T-helper 1 cell treated with Interleukin-12 subunit alpha and Interleukin-12 subunit beta and Interleukin-4 antibody, amounts not matched to agents 30 μg/mL and 1 μg/mL, for 36 hours (primary cell): ENCODE measurements around the gene SPATS2.
A peak's percentile ranks its signal among the peaks of the same experiment; 100 is the strongest.
"Not testable (repeated sequence)": the region's sequence is repeated elsewhere in the genome, so short reads cannot be mapped to it uniquely, and the experiment has no call there.

ENCODE experiments used
- H3K27ac Mint-ChIP-seq: one replicate; pipeline ENCODE4 v1.8.0; 2021; ENCODE audit warnings: mild to moderate bottlenecking, mixed read lengths
- H3K27me3 Mint-ChIP-seq: one replicate; pipeline ENCODE4 v1.8.0; 2021; ENCODE audit warnings: low read depth, mixed read lengths
- H3K36me3 Mint-ChIP-seq: one replicate; pipeline ENCODE4 v1.8.0; 2021; ENCODE audit warnings: low read depth, mixed read lengths
- H3K4me1 Mint-ChIP-seq: one replicate; pipeline ENCODE4 v1.8.0; 2021; ENCODE audit warnings: low read depth, mixed read lengths
- H3K4me3 Mint-ChIP-seq: one replicate; pipeline ENCODE4 v1.8.0; 2021; ENCODE audit warnings: mild to moderate bottlenecking, moderate library complexity, mixed read lengths
- H3K9me3 Mint-ChIP-seq: one replicate; pipeline ENCODE4 v1.8.0; 2021; ENCODE audit warnings: mixed read lengths

SPATS2 gene

GRCh38 chr12:49367381-49368239 lies at the start of gene SPATS2:
TSS of gene SPATS2 (plus strand) at chr12:49367462. CDS start at chr12:49461013, 93,551 bp downstream.
- H3K27ac Mint-ChIP-seq = peak within 1 kb of the TSS; percentile 92
- H3K9me3 Mint-ChIP-seq = no peaks in the 10 kb centered on the region
- peak within 1 kb of the TSS; percentile 81 for H3K4me3 Mint-ChIP-seq
- peaks cover 3% of the 10 kb centered on the region for H3K36me3 Mint-ChIP-seq
- peaks cover 32% of the 10 kb centered on the region for H3K4me1 Mint-ChIP-seq
- H3K27me3 Mint-ChIP-seq = no peaks in the 10 kb centered on the region

- H3K4me1 Mint-ChIP-seq = peaks cover 25% of the 10 kb centered on the region
- peak overlapping the region; percentile 44 for H3K27ac Mint-ChIP-seq
Measured at GRCh38 chr12:49320411-49321103, 46.7 kb upstream of the SPATS2 start.

GRCh38 chr12:49322367-49322707 lies 44.9 kb upstream of the SPATS2 start:
- Mint-ChIP-seq H3K27ac (peak overlapping the region; percentile 87), H3K27me3 (peaks cover 3% of the 10 kb centered on the region), H3K36me3 (peaks cover 6% of the 10 kb centered on the region), H3K4me3 (peak overlapping the region; percentile 94), H3K4me1 (peaks cover 28% of the 10 kb centered on the region), H3K9me3 (no peaks in the 10 kb centered on the region)

More at GRCh38 chr12:49320411-49321103, 46.7 kb upstream of the SPATS2 start:
- not testable (repeated sequence) for H3K36me3 Mint-ChIP-seq, H3K27me3 Mint-ChIP-seq, H3K9me3 Mint-ChIP-seq
- H3K4me3 Mint-ChIP-seq = peak overlapping the region; percentile 45

GRCh38 chr12:49322708-49323523 lies 44.3 kb upstream of the SPATS2 start, which contains the start of gene TROAP:
TSS of gene TROAP (plus strand) at chr12:49323255. CDS start at chr12:49323609, 354 bp downstream.
- Mint-ChIP-seq H3K4me1 (peaks cover 28% of the 10 kb centered on the region), H3K9me3 (no peaks in the 10 kb centered on the region), H3K36me3 (peaks cover 10% of the 10 kb centered on the region), H3K4me3 (peak within 1 kb of the TSS; percentile 94), H3K27ac (peak within 1 kb of the TSS; percentile 87), H3K27me3 (peaks cover 3% of the 10 kb centered on the region)

- peaks cover 11% of the 10 kb centered on the region for H3K36me3 Mint-ChIP-seq
Measured at GRCh38 chr12:49323524-49324097, 43.7 kb upstream of the SPATS2 start.

GRCh38 chr12:49325606-49326005 lies 41.7 kb upstream of the SPATS2 start:
- H3K36me3 Mint-ChIP-seq = peaks cover 19% of the 10 kb centered on the region
- H3K4me3 Mint-ChIP-seq = no peak overlapping the region
- H3K9me3 Mint-ChIP-seq = no peaks in the 10 kb centered on the region
- H3K27me3 Mint-ChIP-seq = no peaks in the 10 kb centered on the region
- H3K4me1 Mint-ChIP-seq = peaks cover 25% of the 10 kb centered on the region
- no peak overlapping the region for H3K27ac Mint-ChIP-seq

More at GRCh38 chr12:49323524-49324097, 43.7 kb upstream of the SPATS2 start:
- Mint-ChIP-seq H3K4me3 (peak overlapping the region; percentile 94), H3K27me3 (no peaks in the 10 kb centered on the region), H3K27ac (peak overlapping the region; percentile 87), H3K9me3 (no peaks in the 10 kb centered on the region), H3K4me1 (peaks cover 28% of the 10 kb centered on the region)

GRCh38 chr12:49327368-49327767 lies 39.9 kb upstream of the SPATS2 start:
- no peak overlapping the region for H3K4me3 Mint-ChIP-seq
- peaks cover 9% of the 10 kb centered on the region for H3K27me3 Mint-ChIP-seq
- H3K27ac Mint-ChIP-seq = no peak overlapping the region

GRCh38 chr12:49327887-49328286 lies 39.4 kb upstream of the SPATS2 start:
- no peak overlapping the region for H3K27ac Mint-ChIP-seq
- no peak overlapping the region for H3K4me3 Mint-ChIP-seq

More at GRCh38 chr12:49327368-49327767, 39.9 kb upstream of the SPATS2 start:
- peaks cover 34% of the 10 kb centered on the region for H3K36me3 Mint-ChIP-seq
- H3K4me1 Mint-ChIP-seq = peaks cover 15% of the 10 kb centered on the region
- no peaks in the 10 kb centered on the region for H3K9me3 Mint-ChIP-seq

GRCh38 chr12:49328816-49329215 lies 38.4 kb upstream of the SPATS2 start:
- Mint-ChIP-seq H3K36me3 (peaks cover 32% of the 10 kb centered on the region), H3K4me1 (peaks cover 9% of the 10 kb centered on the region), H3K27ac (no peak overlapping the region), H3K27me3 (peaks cover 23% of the 10 kb centered on the region), H3K9me3 (no peaks in the 10 kb centered on the region), H3K4me3 (no peak overlapping the region)

More at GRCh38 chr12:49327887-49328286, 39.4 kb upstream of the SPATS2 start:
- peaks cover 34% of the 10 kb centered on the region for H3K36me3 Mint-ChIP-seq
- H3K9me3 Mint-ChIP-seq = no peaks in the 10 kb centered on the region
- peaks cover 14% of the 10 kb centered on the region for H3K4me1 Mint-ChIP-seq
- peaks cover 14% of the 10 kb centered on the region for H3K27me3 Mint-ChIP-seq

- H3K4me1 Mint-ChIP-seq = peaks cover 8% of the 10 kb centered on the region
- peaks cover 35% of the 10 kb centered on the region for H3K36me3 Mint-ChIP-seq
- no peak overlapping the region for H3K27ac Mint-ChIP-seq
- no peaks in the 10 kb centered on the region for H3K9me3 Mint-ChIP-seq
- H3K27me3 Mint-ChIP-seq = peaks cover 36% of the 10 kb centered on the region
- H3K4me3 Mint-ChIP-seq = no peak overlapping the region
Measured at GRCh38 chr12:49330032-49330619, 37.1 kb upstream of the SPATS2 start.

- H3K27me3 Mint-ChIP-seq = peaks cover 43% of the 10 kb centered on the region
- no peak overlapping the region for H3K27ac Mint-ChIP-seq
- H3K4me1 Mint-ChIP-seq = peaks cover 12% of the 10 kb centered on the region
- no peaks in the 10 kb centered on the region for H3K9me3 Mint-ChIP-seq
- H3K36me3 Mint-ChIP-seq = peaks cover 35% of the 10 kb centered on the region
- no peak overlapping the region for H3K4me3 Mint-ChIP-seq
Measured at GRCh38 chr12:49330631-49331379, 36.5 kb upstream of the SPATS2 start.

GRCh38 chr12:49331380-49332222 lies 35.7 kb upstream of the SPATS2 start:
- no peaks in the 10 kb centered on the region for H3K9me3 Mint-ChIP-seq
- peaks cover 33% of the 10 kb centered on the region for H3K36me3 Mint-ChIP-seq
- peaks cover 46% of the 10 kb centered on the region for H3K27me3 Mint-ChIP-seq
- no peak overlapping the region for H3K4me3 Mint-ChIP-seq
- no peak overlapping the region for H3K27ac Mint-ChIP-seq
- peaks cover 9% of the 10 kb centered on the region for H3K4me1 Mint-ChIP-seq
